K562 (cell line): ENCODE measurements around the gene HOXB7. TPM values are rescaled to one million over a fixed set of nuclear protein-coding genes. Genes with fewer than 3 reads are reported as not detected.
A peak's percentile ranks its signal among the peaks of the same experiment; 100 is the strongest.

Source experiments
- ATAC-seq: fragments of 200-7000 bp; cut with Tn5 transposase; 3 replicates; pipeline ENCODE4 v1.9.1; 2020; ENCODE audit warnings: moderate library complexity
- BruUV-seq: library from RNA; stranded (reverse); fragments of 400-500 nt; replicated peaks from 2 replicates; lab custom pipeline; 2021; lab: Mats Ljungman, UMichigan
- CTCF ChIA-PET: fragments of 300-600 bp; formaldehyde crosslinking; extraction: SDS; loops from one replicate; lab custom pipeline; 2021; ENCODE audit warnings: low intra/inter-chr PET ratio; lab: Yijun Ruan, JAX
- POLR2A ChIA-PET: fragments of 300-600, 350-650 bp; sonication (Branson Sonifier 250); formaldehyde crosslinking; extraction: SDS; loops from one replicate; lab custom pipeline; 2021; ENCODE audit warnings: antibody characterized with exemption, inconsistent platforms; lab: Yijun Ruan, JAX
- DNase-seq, 4 experiments: peaks; one replicate each; pipeline versions ENCODE4 v3.0.0 to v3.0.0-alpha.2; 2011 to 2018; ENCODE audit warnings: low spot score in 3 of 4, mixed read lengths in 3 of 4; ENCODE audit errors: extremely low read depth in 1 of 4
- FAIRE-seq: peaks from 2 replicates; lab custom pipeline; 2011; peaks lifted over from hg19 to GRCh38; lab: Jason Lieb, UNC
- H2AFZ ChIP-seq: 2 replicates; pipeline ENCODE4 v1.6.0; 2011; ENCODE audit warnings: low read depth, low read length, control low read depth, inconsistent platforms
- H3K27ac ChIP-seq: fragments of 200-600 bp; 3 replicates; pipeline ENCODE4 v1.8.0; 2011; ENCODE audit warnings: low read depth, mild to moderate bottlenecking, control low read depth, inconsistent platforms, low read length, moderate library complexity, mixed read lengths; ENCODE audit errors: extremely low read depth
- H3K27me3 ChIP-seq, 2 experiments: fragments of 300-600 bp in 1 of 2; 2 replicates in 1 of 2; 3 replicates in 1 of 2; pipeline versions ENCODE4 v1.6.0 to v1.8.0; 2011; ENCODE audit warnings: inconsistent platforms in 2 of 2, low read length in 2 of 2, mild to moderate bottlenecking in 1 of 2, mixed read lengths in 1 of 2, moderate library complexity in 1 of 2; ENCODE audit not compliant: control insufficient read depth in 2 of 2, insufficient read depth in 2 of 2
- H3K36me3 ChIP-seq: fragments of 300-600 bp; 3 replicates; pipeline ENCODE4 v1.8.0; 2011; ENCODE audit warnings: mild to moderate bottlenecking, low read length, inconsistent platforms; ENCODE audit not compliant: control insufficient read depth, insufficient read depth
- H3K4me1 ChIP-seq, 2 experiments: fragments of 200-600 bp in 1 of 2; replicated peaks in 1 of 2; 2 replicates in 1 of 2; 3 replicates in 1 of 2; pipeline versions ENCODE4 v1.5.1 to v1.8.0; 2011; ENCODE audit warnings: inconsistent platforms in 2 of 2, low read length in 2 of 2, mild to moderate bottlenecking in 1 of 2, mixed read lengths in 1 of 2, moderate library complexity in 1 of 2; ENCODE audit not compliant: control insufficient read depth in 2 of 2, insufficient read depth in 2 of 2
- H3K4me2 ChIP-seq: 2 replicates; pipeline ENCODE4 v1.6.1; 2011; ENCODE audit warnings: low read length, control low read depth, inconsistent platforms, mixed read lengths; ENCODE audit not compliant: insufficient read depth
- H3K4me3 ChIP-seq: fragments of 200-600 bp; sonication (generic), shearing (Covaris generic); 2 replicates; pipeline ENCODE4 v1.5.1; 2016; ENCODE audit warnings: control low read depth, inconsistent platforms
- H3K79me2 ChIP-seq: fragments of 200-600 bp; 3 replicates; pipeline ENCODE4 v1.8.0; 2011; ENCODE audit warnings: low read length, inconsistent platforms; ENCODE audit not compliant: control insufficient read depth, insufficient read depth
- H3K9ac ChIP-seq, 2 experiments: 2 replicates each; pipeline versions ENCODE4 v1.6.0 to v1.6.1; 2011; ENCODE audit warnings: low read depth in 2 of 2, low read length in 2 of 2, control low read depth in 1 of 2, inconsistent platforms in 1 of 2, mild to moderate bottlenecking in 1 of 2, mixed read lengths in 1 of 2; ENCODE audit not compliant: insufficient read depth in 1 of 2
- H3K9me1 ChIP-seq: one replicate; pipeline ENCODE4 v1.6.0; 2011; ENCODE audit warnings: inconsistent platforms, mild to moderate bottlenecking, low read length, moderate library complexity; ENCODE audit not compliant: control insufficient read depth, insufficient read depth
- H3K9me3 ChIP-seq: replicated peaks from 2 replicates; pipeline ENCODE4 v1.5.1; 2011; ENCODE audit warnings: low read depth, low read length, inconsistent platforms; ENCODE audit not compliant: control insufficient read depth, insufficient read depth
- H4K20me1 ChIP-seq: replicated peaks from 2 replicates; pipeline ENCODE4 v1.6.1; 2011; ENCODE audit warnings: low read length, inconsistent platforms, mixed read lengths; ENCODE audit not compliant: control insufficient read depth, insufficient read depth
- GABPA ChIP-seq: fragments of 200-800 bp; sonication (Bioruptor generic); conservative IDR thresholded peaks from 2 replicates; pipeline ENCODE4 v1.6.1; 2016; ENCODE audit warnings: low read depth, missing genetic modification characterization, missing compliant biosample characterization
- HEY1 ChIP-seq: fragments of 250-450 bp; sonication (Bioruptor Pico); IDR thresholded peaks from 2 replicates; pipeline ENCODE4 v1.5.0; 2020; ENCODE audit warnings: mild to moderate bottlenecking, moderate library complexity, borderline replicate concordance
- POLR2AphosphoS5 ChIP-seq: IDR thresholded peaks from 2 replicates; pipeline ENCODE4 v1.6.1; 2011; ENCODE audit warnings: mild to moderate bottlenecking, low read depth, low read length, moderate library complexity; ENCODE audit not compliant: control insufficient read depth, insufficient read depth
- ZNF518B ChIP-seq: fragments of 250-450 bp; sonication (Bioruptor Pico); IDR thresholded peaks from 2 replicates; pipeline ENCODE4 v1.5.0; 2021; ENCODE audit warnings: mild to moderate bottlenecking, moderate library complexity
- ZNF766 ChIP-seq: fragments of 200-800 bp; sonication (Bioruptor generic); conservative IDR thresholded peaks from 2 replicates; pipeline ENCODE4 v1.6.1; 2016; ENCODE audit warnings: missing genetic modification characterization, missing compliant biosample characterization
- WGBS: fragments of 100-300 bp; shearing (Covaris generic); methylation state at CpG from one replicate; pipeline ENCODE4 v1.1.6; 2016; ENCODE audit warnings: low coverage, mixed read lengths; ENCODE audit not compliant: insufficient coverage; ENCODE audit errors: missing lambda C conversion rate; 5-methylcytosine and 5-hydroxymethylcytosine counted together
- in situ Hi-C: fragments of 300-500 bp; cut with MboI; formaldehyde crosslinking; loops from 4 replicates; pipeline ENCODE4 v1.15.0; 2018; ENCODE audit warnings: inconsistent platforms, mixed read lengths
- intact Hi-C: fragments of 100-400 bp; cut with micrococcal nuclease; formaldehyde crosslinking; loops from 2 replicates; pipeline ENCODE4 v1.14.2; 2022
- polyA plus RNA-seq, 8 experiments: library from polyadenylated mRNA; depleted of rRNA in 4 of 8; stranded (reverse) in 5 of 8; unstranded in 3 of 8; fragments of >200 nt; fragmentation: Nextera tagmentation in 2 of 8; fragmentation: Illumina TruSeq in 1 of 8; extraction: Ambion mirVana in 2 of 8; extraction: Trizol in 1 of 8; gene quantifications; 2 replicates each; pipeline versions ENCODE4 v1.2.1 to v1.2.3, GENCODE V29; 2011 to 2014; ENCODE audit warnings: inconsistent platforms in 1 of 8, missing spikeins in 1 of 8
- total RNA-seq, 7 experiments: library from RNA; depleted of rRNA in 6 of 7; stranded (reverse); fragments of >200 nt in 6 of 7; fragmentation: Illumina TruSeq in 2 of 7; extraction: Trizol in 2 of 7; gene quantifications; 2 replicates each; pipeline versions ENCODE4 v1.2.1 to v1.2.3, GENCODE V29; 2011 to 2021; ENCODE audit warnings: low replicate concordance in 1 of 7

Gene HOXB7
- total and polyA plus RNA-seq, 9 of the 15 experiments (the other 6 are each of a cell fraction or from before 2014, with no cell fraction given), result 5.5 to 16.7 (median 8.3) TPM

- TF ChIP-seq ZNF518B (CRISPR knock-in tag) (no peak), POLR2AphosphoS5 (peak; percentile 45; the same call in 1 of the 2 replicates), ZNF766 (peak; percentile 72)
Measured at GRCh38 chr17:48579760-48580554, 30.9 kb downstream of the HOXB7 start (continued).

GRCh38 chr17:48579471-48579759 lies 31.4 kb downstream of the HOXB7 start:
- peaks cover 97% of the 10 kb centered on the region for H3K79me2 ChIP-seq
- peaks cover 38 to 51% of the 10 kb centered on the region in 2 experiments for H3K4me1 ChIP-seq
- peak overlapping the region; percentile 95 to 97; a peak in 3 of 4 replicates for H3K9ac ChIP-seq
- H3K4me2 ChIP-seq, result peak overlapping the region; percentile 93
- peak overlapping the region; percentile 95 for H3K27ac ChIP-seq
- no peak for ATAC-seq
- in situ Hi-C loops, result no loop called here
- H3K9me1 ChIP-seq, result no peaks in the 10 kb centered on the region
- no peaks in the 10 kb centered on the region for H3K9me3 ChIP-seq
- CTCF ChIA-PET, result interaction anchor here (0.7 kb wide), 1 partner anchor 240 kb away, joined by 4 read pairs; no protein-coding TSS in a partner anchor
- H3K4me3 ChIP-seq, result peak overlapping the region; percentile 71
- BruUV-seq, result no TSS peak
- peak in 1 of 4 experiments; percentile 31 for DNase-seq
- FAIRE-seq, result no peak
- no peaks in the 10 kb centered on the region for H3K27me3 ChIP-seq
- WGBS, result 3% methylated on average over 6 of the region's 7 CpGs
- peak overlapping the region; percentile 61; the same call in 1 of the 2 replicates for H2AFZ ChIP-seq
- TF ChIP-seq HEY1 (CRISPR knock-in tag), result no peak
- peak; percentile 36 for TF ChIP-seq GABPA (tag)
- TF ChIP-seq, all 486 proteins: peak for 1
- intact Hi-C loops, result loop anchor here (1.0 kb wide), 1 partner anchor 32 kb away; no protein-coding TSS in a partner anchor
- POLR2A ChIA-PET, result interaction anchor here (0.7 to 1.0 kb wide), 7 partner anchors 9 to 275 kb away, joined by 3 to 5 read pairs (median 4); no protein-coding TSS in a partner anchor
- Histone ChIP-seq H3K36me3 (peaks cover 21% of the 10 kb centered on the region; the same call in 2 of the 3 replicates), H4K20me1 (no peaks in the 10 kb centered on the region)
